Measurements from ENCODE around the gene KDM4B. TPM values are rescaled to one million over a fixed set of nuclear protein-coding genes. Genes with fewer than 3 reads are reported as not detected.

KDM4B gene
- total RNA-seq, 1 donor from 2014 or later: 30.9 TPM

DNA sequence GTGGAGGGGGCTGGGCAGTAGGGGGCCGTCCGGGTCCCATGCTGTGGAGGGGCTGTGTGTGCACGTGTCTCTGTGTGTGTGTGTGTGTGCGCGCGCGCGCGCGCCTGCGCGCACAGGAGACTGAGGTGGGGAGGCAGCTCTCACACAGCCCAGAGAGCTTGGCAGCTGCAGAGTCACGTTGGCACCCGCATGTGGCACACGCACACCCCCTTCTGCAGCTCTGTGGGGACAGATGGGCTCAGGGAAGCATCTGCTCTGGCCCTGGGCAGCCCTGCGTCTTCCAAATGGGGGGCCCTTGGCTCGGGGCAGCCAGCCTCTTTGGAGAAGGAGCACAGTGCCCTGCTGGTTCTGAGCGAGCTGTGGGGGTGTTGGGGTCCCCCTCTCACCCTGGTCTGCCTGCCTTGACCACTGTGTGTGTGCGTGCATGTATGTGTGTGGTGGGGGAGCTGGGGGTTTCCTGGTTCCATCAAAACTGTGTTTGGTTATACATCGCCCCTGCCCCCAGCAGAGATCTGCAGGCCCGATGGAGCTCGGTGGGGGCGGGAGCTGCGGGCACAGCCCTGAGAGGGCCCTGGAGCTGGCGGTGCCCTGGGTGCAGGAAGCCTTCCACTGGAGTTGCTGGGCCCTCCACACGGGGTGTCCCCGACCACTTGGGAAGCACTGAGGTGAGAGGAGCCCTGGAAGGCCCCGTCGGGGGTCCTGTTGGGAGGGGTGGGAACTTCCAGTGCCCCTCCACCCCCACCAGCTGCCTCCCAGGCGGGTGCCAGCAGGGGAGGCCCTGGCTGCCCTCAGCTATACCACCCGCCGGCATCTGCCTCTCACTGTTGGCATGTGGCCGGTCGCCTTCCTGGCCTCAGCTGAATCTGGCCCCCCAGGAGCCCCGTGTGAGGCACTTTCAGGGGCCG, 67.1 kb downstream of the KDM4B start:
- peak; percentile 73 for DNase-seq

DNA sequence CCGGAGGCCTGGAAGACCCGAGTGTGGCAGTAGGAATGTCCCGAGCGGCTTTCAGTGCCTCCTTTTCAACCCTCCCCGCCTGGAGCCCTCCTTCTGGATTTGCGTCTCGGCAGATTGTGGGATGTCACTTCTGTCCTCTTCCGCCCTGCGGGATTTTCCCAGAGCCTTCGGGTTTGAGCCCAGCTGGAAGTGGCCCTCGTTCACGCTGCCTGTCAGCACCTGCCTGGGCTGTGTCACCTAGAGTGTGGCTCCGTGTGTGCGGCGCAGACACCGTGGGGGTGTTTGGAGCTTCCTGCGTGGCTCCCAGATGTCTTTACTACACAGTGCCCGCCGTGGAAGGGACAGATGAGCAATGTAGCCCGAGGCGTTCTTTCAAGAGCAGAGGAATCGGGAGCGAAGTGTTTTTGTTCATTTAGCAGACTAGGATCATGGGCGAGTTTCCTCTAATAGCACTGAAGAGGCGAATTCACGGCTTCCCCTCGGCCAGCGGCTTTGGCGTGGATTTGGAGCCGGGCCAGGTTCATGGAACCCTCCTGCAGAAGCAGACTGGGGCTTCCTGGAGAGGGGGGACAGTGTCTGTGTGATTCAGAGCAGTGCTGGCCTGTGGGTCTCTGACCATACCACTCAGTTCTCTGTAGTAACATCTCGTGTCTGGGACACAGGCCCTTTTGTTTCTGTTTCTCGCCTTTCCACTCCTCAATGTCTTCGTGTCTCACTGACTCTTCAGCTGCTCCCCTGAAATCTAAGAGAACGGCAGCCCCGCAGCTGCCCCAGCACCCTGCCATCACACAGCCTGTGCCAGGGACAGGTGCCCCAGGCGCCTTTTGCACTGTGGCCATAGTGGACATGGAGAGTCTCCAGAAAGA, 68.0 kb downstream of the KDM4B start:
- DNase-seq: peak; percentile 67

DNA sequence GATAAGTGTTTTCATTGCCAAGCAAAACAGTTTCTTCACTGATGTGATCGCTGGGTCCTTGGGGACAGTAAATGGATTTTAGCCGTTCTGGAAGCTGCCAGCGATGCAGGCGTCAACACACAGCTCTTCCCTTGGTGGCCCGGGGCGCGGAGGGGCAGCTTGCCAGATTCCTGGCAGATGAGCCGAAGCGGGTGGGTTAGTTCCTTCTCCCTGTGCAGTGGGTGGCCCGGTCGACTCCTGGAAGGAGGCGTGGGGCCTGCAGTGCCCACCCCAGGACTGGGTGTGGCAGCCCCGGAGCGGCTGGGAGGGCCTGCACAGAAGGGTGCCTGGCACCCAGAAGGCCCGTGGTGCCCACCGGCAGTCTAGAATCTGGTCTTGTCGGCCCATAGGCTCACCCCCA, 69.0 kb downstream of the KDM4B start:
- no peak for DNase-seq

DNA sequence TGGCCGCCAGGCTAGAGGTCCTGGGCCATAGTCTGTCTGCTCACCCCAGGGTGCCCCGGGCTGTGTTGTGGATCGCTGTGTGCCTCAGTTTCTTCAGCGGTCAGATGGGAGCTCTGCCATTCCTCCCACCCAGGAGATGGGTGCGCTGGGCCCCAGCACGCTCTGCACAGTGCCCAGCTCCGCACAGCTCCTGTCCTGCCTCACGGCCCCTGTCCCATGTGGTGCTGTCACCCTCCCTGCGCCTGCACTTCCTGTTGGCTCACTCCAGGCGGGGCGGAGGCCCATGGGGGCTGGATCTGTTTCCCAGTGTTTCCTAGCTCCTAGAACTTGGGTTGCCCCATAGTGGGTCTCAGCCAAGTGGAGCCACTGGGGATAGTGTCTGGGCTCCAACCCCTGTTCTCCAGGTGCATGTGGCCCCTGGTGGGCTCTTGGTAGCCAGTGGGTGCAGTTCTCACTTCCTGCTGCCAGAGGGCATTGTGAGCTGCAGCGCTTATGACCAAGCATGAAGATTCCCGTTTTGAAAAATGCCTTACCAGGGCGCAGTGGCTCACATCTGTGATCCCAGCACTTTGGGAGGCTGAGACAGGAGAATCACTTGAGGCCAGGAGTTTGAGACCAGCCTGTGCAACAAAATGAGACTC, 69.8 kb downstream of the KDM4B start:
- DNase-seq: no peak

DNA sequence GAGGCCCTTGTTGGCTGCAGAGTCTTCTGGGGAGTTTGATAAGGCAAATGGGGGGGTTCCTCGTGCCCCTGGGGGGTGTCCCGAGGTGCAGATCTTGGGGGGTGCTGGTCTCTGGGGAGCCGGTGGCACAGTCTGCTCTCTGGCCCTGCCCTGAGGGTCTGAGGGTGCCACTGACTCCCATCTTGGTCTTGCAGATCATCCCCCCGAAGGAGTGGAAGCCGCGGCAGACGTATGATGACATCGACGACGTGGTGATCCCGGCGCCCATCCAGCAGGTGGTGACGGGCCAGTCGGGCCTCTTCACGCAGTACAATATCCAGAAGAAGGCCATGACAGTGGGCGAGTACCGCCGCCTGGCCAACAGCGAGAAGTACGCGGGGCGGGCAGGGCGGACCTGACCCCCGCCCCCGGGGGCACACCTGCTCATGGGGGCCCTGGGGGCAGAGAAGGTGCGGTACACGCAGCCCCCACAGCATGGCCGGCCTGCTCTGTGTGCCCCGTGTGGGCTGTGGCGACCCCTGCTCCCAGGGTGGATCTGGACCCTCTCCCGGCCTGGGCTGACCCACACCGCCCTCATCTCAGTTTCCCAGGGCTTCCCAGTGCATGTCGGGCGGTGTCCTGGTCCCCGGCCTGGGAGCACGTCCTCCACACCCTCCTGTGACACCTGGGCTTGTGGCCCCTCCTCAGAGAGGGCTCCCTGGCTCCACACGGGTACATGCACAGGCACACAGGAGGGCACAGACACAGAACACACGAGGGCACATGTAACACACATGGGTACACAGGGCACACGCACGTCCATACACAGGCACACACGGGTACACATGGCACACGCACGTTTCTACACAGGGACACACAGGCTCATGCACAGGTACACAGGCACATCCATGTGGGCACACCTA, 71.0 kb downstream of the KDM4B start:
- DNase-seq: no peak

DNA sequence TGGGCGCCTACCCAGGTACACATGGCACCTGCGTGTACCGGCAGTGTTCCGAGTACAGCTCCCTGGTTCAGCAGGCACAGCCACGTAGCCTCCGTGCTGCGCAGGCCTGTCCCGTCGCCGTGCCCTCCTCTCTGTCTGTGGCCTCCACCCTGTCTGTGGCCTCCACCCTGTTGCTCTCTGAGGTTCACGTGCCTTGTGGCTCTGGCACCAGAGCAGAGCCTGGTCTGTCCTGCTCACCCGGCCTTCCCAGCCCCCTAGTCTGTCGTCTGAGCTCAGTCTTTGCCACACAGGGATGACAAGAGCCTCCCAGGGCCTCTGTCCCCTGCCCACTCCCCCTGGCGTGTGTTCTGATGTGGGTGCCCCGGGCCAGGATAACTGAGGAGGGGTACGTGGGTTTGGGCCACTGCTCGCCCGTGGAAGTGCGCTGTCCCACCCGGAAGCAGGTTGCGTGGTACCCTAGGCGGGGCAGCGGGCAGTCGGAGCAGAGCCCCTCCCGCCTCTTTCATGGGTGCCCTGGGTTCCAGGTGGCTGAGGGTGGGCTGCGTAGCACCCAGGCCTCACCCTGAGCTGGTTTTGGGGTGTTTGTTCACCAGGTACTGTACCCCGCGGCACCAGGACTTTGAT, 71.7 kb downstream of the KDM4B start:
- DNase-seq: no peak

DNA sequence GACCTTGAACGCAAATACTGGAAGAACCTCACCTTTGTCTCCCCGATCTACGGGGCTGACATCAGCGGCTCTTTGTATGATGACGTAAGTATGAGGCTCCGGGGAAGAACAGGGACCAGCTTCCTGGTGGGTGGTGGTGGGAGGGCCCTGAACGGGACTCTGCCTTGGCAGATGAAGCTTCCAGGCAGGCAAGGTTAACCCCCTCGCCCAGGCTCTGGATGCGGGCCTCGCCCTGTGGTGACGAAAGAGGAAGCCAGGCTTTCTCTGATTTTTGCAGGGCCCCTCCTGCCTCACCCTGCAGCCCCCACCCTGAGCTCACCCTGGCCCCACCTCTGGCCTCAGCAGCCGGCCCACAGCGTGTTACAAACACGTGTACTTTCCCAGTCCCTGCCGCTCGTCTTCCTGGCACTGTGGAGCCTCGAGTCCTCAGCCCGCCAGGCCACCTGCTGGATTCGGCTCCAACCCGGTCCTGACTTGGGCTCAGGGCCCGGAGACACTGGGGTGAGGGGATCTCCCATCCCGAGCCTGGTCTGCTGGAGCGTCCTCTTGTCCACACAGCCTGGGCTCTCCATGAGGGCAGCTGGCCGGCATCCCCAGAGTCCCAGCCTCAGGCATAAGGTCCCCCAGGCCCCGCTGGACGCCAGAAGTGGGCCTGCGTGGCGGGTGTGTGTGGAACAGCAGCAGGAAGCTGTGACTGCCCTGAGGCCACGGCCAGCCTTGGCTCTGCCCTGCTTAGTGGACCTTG, 72.4 kb downstream of the KDM4B start:
- DNase-seq: no peak

DNA sequence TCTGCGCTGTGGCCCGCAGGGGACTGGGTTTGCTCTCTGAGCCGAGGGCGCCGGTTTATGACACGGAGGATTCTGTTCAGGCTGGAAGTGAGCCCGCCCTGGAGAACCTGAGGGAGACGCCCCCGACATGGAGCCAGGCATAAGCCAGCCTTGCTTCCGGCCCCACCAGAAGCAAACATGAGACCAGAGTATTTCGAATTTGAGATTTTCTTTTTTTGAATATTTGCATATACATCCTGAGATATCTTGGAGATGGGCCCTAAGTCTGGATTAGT, 72.9 kb downstream of the KDM4B start:
- no peak for DNase-seq

DNA sequence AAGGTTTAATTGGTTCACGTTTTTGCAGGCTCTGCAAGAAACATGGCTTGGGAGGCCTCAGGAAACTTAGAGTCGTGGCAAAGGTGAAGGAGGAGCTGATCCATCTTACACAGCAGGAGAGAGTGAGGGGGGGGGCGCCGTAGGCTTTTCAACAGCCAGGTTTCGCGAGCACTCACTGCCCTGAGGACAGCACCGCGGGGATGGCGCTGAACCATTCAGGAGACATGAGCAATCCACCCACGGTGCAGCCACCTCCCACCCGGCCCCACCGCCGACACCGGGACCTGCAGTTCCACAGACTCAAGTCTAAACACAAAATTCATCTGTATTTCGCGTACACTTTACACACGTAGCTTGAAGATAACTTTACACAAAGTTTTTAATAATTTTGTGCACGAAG, 73.6 kb downstream of the KDM4B start:
- no peak for DNase-seq

DNA sequence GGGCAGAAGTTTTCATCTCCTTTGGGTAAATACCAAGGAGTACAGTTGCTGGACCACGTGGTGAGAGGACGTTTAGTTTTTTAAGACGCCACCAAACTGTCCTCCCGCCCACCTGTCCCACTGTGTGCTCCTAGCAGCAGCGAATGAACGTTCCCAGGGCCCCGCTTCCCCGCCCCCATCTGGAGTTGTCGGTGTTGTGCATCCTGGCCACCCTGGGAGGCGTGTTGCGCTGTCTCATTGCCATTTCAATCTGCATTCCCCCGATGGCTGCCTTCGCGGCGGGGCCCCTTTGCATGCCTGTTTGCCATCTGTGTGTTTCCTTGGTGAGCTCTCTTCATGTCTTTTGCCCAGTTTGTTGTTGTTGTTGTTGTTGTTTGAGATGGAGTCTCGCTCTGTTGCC, 76.1 kb downstream of the KDM4B start:
- DNase-seq: no peak

DNA sequence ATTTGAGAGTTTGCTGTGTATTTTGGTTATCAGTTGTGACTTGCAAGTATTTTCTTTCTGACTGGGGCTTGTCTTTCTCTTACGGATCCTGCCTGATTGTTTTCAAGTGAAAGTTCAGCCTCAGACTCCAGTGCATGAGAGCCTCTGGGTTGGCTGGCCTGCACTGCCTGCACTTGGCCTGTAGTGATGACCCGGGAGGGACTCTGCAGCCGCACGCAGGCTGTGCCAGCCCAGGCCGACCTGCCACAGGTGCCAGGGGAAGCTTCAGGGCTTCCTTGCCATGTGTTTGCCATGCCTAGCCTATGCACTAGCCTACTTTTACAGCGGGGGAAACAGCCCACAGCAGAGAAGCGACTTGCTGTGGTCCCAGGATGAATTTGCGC, 77.0 kb downstream of the KDM4B start:
- no peak for DNase-seq

DNA sequence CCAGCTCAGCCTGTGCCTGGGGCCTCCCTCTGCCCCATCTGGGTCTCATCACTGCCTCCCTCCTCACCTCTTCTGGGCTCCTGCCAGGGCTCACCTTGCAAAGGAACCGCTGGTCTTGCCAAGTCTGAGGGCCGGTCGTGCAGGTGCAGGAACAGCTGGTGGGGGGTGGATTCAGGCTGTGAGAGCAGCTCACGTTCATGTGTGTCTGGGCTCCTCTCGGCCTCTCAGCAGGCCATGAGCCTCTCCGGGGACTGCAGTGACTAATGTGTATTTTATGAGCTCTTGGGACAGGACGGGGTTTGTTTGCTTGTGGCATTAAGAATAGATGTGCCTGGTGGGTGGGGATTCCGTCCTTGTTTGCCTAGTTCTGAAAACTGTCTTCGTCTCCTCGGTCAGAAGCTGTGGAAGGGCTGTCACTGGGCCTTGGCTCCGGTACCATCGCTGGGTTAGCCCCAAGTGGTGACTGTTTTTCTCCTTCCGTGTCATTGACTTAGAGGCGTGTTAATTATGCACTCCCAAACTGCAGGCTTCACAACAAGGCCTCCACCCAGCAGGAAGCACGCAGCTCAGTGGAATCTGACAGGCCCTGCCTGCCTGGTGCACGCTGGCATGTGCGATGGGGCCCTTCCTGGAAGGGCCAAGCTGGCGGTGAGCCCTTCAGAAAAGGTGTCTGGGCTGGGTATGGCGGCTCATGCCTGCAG, 77.6 kb downstream of the KDM4B start:
- no peak for DNase-seq

DNA sequence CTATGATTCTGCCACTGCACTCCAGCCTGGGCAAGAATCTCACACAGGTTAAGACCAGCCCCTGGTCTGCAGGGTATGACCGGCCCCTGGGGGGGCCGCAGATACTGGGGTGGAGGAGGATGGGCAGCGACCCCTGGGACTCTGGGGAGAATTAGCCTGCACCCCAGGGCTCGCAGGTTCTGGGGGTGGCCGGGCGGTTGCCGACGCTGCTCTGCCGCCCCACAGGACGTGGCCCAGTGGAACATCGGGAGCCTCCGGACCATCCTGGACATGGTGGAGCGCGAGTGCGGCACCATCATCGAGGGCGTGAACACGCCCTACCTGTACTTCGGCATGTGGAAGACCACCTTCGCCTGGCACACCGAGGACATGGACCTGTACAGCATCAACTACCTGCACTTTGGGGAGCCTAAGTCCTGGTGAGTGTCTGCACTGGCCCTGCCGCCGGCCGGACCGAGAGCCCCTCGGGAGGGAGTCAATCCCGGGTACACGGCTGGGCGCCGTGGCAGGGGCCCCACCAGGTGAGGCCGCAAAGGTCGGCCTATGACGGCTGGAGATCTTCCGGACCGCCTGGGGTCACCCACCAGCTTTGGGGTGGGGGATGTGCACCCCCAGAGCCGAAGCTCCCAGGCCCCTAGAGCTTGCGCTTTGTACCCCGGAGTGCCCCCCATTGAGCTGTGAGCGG, 78.5 kb downstream of the KDM4B start:
- DNase-seq: no peak

DNA sequence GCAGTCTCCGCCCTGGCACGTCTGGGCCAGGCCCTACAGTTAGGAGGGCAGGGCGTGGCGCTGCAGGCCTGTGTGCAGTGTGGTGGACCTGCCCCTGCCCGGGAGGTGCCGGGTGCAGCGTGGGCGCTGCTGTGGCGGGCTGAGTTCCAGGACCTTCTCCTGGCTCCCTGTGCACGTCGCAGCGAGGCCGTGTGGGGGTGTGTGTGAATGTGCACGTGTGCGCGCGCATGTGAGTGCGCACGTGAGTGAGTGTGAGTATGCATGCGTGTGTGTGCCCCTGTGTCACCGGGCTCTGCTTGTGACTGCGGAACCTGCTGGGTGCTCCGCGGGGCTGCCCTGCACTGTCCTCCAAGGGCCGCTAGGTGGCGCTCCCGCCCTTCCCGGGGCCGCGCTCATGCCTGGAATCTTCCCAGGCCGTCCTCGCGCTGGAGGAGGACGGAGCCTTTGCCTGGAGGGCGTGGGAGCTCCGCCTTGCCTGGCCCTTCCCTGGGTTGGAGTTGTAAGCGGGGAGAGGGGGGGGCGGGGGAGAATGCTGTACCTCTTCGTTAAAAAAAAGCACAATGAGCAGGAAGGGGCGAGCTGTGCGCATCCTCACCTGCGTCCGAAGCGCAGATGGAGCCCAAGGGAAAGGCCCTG, 79.3 kb downstream of the KDM4B start:
- DNase-seq: peak; percentile 80

DNA sequence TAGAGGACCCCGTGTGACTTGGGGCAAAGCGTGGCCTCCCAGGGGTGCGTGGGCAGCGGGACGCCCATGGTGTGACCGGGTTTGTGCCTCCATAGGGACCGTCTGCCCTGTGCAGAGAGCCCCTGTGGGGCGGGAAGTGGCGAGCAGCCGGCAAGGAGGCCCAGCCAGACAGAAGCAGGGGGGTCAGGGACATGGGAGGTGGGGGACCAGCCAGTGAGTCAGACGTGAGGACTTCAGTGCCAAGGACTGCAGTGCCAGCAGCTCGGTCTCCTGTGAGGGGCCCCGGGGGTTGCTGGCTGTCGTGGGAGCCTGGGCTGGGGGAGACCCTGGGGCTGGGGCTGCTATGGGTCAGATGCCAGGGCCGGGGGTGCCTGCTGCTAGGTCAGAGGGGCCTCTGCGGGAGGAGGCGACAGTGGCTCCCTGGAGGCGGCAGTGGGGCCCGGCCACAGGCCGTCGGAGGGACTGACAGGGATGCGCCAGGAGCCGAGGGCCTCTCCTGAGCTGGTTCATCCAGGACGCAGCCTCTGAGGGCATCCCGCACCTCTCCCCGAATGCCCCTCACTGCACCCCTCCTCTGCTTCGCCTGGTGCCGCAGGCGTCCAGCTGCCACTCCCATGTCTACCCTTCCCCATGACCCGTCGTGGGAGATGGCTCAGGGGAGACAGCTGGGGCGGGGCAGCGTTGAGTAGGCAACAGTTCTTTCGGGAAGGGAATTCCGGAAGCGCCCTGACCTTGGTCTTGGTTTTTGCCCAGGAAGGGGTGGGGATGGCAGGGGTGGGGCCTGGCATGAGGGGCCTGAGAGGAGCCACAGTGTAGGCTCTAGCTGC, 80.0 kb downstream of the KDM4B start:
- no peak for DNase-seq

DNA sequence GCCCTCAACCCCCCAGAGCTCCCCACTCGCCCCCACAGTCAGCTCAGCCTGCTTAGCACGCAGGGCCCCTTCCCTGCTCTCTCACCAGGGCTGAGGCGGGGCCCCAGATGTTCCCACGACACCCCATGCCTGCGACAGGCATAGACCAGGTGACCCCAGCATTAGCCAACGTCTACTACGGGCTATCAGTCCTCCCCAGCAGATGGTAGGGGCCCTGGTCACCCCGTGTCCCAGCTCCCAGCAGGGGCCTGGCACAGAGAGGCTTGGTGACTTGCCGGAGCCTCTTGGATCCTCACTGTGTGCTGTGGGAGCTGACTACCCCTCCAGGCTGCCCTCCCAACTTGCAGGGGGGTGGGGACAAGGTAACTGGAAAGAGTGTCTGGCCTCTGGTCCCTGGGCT, 80.6 kb downstream of the KDM4B start:
- DNase-seq: no peak

DNA sequence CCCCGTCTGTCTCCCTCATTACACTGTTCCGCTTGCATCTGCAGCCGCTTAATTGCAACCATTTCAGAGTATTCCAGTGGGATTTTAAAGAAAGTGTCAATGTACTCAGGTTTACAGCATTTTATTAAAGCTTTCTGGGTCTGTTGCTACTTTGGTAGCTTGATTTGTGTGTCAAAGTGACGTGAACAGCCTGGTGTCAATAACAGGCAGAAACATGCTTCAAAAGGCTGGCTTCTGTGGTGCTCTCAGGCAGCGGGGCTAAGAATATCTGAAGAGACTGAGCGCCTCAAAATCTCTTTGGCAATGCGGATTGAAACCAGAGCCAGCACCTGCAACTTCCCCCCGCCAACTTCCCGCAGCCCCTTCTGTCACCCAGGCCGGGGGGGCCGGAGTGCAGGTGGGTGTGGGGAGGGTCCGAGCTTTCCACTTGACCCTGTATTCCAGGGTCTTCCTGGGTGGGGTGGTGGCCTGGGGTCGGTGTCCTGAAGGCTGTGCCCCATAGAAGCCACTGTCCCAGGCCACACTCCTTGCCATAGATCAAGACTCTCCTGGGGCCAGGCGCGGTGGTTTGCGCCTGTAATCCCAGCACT, 81.2 kb downstream of the KDM4B start:
- DNase-seq: no peak

DNA sequence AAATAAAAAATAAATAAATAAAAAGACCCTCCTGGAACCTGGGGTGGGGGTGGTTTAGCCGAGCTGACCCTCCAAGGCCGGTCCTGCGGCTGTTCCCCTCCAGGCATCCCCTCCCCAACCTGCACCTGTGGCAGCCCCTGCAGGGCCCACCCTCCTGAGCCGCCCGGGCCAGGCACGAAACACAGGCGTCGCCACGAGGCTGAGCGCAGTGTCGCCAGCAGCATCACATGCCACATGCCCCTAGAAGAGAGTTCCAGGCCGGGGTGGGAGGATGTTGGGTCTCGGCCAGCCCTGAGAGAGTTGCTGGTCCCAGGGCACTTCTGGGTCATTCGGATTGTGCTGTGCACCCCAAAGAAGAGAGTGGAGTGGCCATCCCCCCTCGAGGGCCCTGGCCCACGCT, 82.0 kb downstream of the KDM4B start:
- no peak for DNase-seq
